Keratinocyte (primary cell): ENCODE results near the gene CNTNAP3. TPM values are rescaled to one million over a fixed set of nuclear protein-coding genes. Genes with fewer than 3 reads are reported as not detected.
"Not testable (repeated sequence)": the region's sequence is repeated elsewhere in the genome, so short reads cannot be mapped to it uniquely, and the experiment has no call there.

Experiments
- DNase-seq: peaks from one replicate; pipeline ENCODE4 v3.0.0-alpha.2; 2011; ENCODE audit warnings: low read depth, missing footprints, low spot score
- FAIRE-seq: peaks from 2 replicates; lab custom pipeline; 2011; peaks lifted over from hg19 to GRCh38; lab: Jason Lieb, UNC
- H2AFZ ChIP-seq: 2 replicates; pipeline ENCODE4 v1.6.0; 2012; ENCODE audit warnings: low read length, control low read depth, inconsistent platforms; ENCODE audit not compliant: control insufficient read depth
- H3K27ac ChIP-seq: 2 replicates; pipeline ENCODE4 v1.5.1; 2011; ENCODE audit warnings: low read length; ENCODE audit not compliant: control insufficient read depth, insufficient read depth
- H3K27me3 ChIP-seq: 3 replicates; pipeline ENCODE4 v1.6.0; 2011; ENCODE audit warnings: low read length; ENCODE audit not compliant: control insufficient read depth, insufficient read depth; ENCODE audit errors: extremely low read depth
- H3K36me3 ChIP-seq, 2 experiments: 2 replicates in 1 of 2; 3 replicates in 1 of 2; pipeline ENCODE4 v1.5.1; 2011; ENCODE audit warnings: low read length in 2 of 2, mild to moderate bottlenecking in 1 of 2; ENCODE audit not compliant: control insufficient read depth in 2 of 2, insufficient read depth in 2 of 2; ENCODE audit errors: extremely low read depth in 1 of 2
- H3K4me1 ChIP-seq: 3 replicates; pipeline ENCODE4 v1.5.1; 2011; ENCODE audit warnings: low read length; ENCODE audit not compliant: control insufficient read depth, insufficient read depth; ENCODE audit errors: extremely low read depth
- H3K4me2 ChIP-seq: 3 replicates; pipeline ENCODE4 v1.6.0; 2011; ENCODE audit warnings: low read depth, low read length; ENCODE audit not compliant: control insufficient read depth, insufficient read depth; ENCODE audit errors: extremely low read depth
- H3K4me3 ChIP-seq, 3 experiments: fragments of 200-600 bp in 1 of 3; sonication (generic) in 1 of 3; 2 replicates in 2 of 3; 3 replicates in 1 of 3; pipeline ENCODE4 v1.5.1; 2011 to 2016; ENCODE audit warnings: low read length in 3 of 3, mild to moderate bottlenecking in 3 of 3, control low read depth in 2 of 3, inconsistent platforms in 1 of 3, low read depth in 1 of 3, mixed read lengths in 1 of 3, mixed run types in 1 of 3, moderate library complexity in 1 of 3; ENCODE audit not compliant: control insufficient read depth in 2 of 3, insufficient read depth in 2 of 3; ENCODE audit errors: extremely low read depth in 1 of 3
- H3K79me2 ChIP-seq: 2 replicates; pipeline ENCODE4 v1.6.0; 2012; ENCODE audit warnings: low read length; ENCODE audit not compliant: control insufficient read depth, insufficient read depth
- H3K9ac ChIP-seq: 3 replicates; pipeline ENCODE4 v1.6.0; 2011; ENCODE audit warnings: low read length; ENCODE audit not compliant: control insufficient read depth, insufficient read depth; ENCODE audit errors: extremely low read depth
- H3K9me1 ChIP-seq: 3 replicates; pipeline ENCODE4 v1.6.0; 2011; ENCODE audit warnings: low read length; ENCODE audit not compliant: control insufficient read depth, insufficient read depth; ENCODE audit errors: extremely low read depth
- H3K9me3 ChIP-seq: 2 replicates; pipeline ENCODE4 v1.5.1; 2012; ENCODE audit warnings: low read depth, low read length; ENCODE audit not compliant: control insufficient read depth
- H4K20me1 ChIP-seq: 3 replicates; pipeline ENCODE4 v1.6.0; 2011; ENCODE audit warnings: low read length; ENCODE audit not compliant: control insufficient read depth, insufficient read depth; ENCODE audit errors: extremely low read depth
- dilution Hi-C: fragments of 300-500 bp; cut with MboI; formaldehyde crosslinking; loops from one replicate; pipeline ENCODE4 v1.7.0; 2020; ENCODE audit warnings: low sequenced_read_pairs; ENCODE audit not compliant: extremely low pct_ligation_motif_present
- polyA plus RNA-seq, 5 experiments: library from polyadenylated mRNA; depleted of rRNA in 3 of 5; stranded (reverse) in 3 of 5; stranded (forward) in 1 of 5; unstranded in 1 of 5; fragments of >200 nt; gene quantifications; 1 replicate in 1 of 5; 2 replicates in 3 of 5; 3 replicates in 1 of 5; pipeline versions ENCODE4 v1.2.1 to v1.2.3, GENCODE V29; 2011 to 2012; ENCODE audit warnings: missing spikeins in 2 of 5, low read depth in 1 of 5, low replicate concordance in 1 of 5

CNTNAP3 gene
- polyA plus RNA-seq, 1 donor (not counting 4 experiments of a cell fraction or from before 2014, with no cell fraction given) = 6.7 TPM

- H3K4me1 ChIP-seq, H3K27me3 ChIP-seq, DNase-seq, H3K4me2 ChIP-seq, H3K4me3 ChIP-seq, H2AFZ ChIP-seq, FAIRE-seq, H3K9me3 ChIP-seq, H3K27ac ChIP-seq, H3K36me3 ChIP-seq, H3K9me1 ChIP-seq, H3K79me2 ChIP-seq, H4K20me1 ChIP-seq, dilution Hi-C loops, H3K9ac ChIP-seq: not testable (repeated sequence)
These were observed 225.0 kb downstream of the CNTNAP3 start for GRCh38 chr9:39062966-39063365.

DNA sequence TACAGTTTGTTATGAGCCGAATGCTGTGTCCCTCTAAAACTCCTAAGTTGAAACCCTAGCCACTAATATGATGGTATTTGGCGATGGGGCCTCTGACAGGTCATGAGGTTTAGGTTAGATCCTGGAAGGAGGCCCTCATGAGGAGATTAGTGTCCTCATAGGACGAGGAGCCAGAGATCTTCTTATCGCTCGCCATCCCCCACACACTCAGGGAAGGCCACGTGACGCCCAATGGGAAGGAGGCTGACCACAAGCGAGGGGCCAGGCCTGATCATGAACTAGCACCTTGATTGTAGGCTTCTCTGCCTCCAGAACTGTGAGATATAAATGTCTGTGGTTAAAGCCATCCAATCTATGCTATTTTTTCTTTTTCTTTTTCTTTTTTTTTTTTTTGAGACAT lies 233.5 kb downstream of the CNTNAP3 start:
- DNase-seq, H3K9me1 ChIP-seq, H3K79me2 ChIP-seq, FAIRE-seq, H3K4me3 ChIP-seq, H3K4me2 ChIP-seq, H3K36me3 ChIP-seq, H2AFZ ChIP-seq, H3K27ac ChIP-seq, H3K4me1 ChIP-seq, H3K9ac ChIP-seq, H3K27me3 ChIP-seq, dilution Hi-C loops, H3K9me3 ChIP-seq, H4K20me1 ChIP-seq: not testable (repeated sequence)

GRCh38 chr9:39046833-39047232 lies 241.1 kb downstream of the CNTNAP3 start:
- H3K9ac ChIP-seq, H3K79me2 ChIP-seq, H3K9me3 ChIP-seq, DNase-seq, H3K4me3 ChIP-seq, H3K27me3 ChIP-seq, H3K36me3 ChIP-seq, H3K9me1 ChIP-seq, H3K4me2 ChIP-seq, FAIRE-seq, H2AFZ ChIP-seq, H3K27ac ChIP-seq, H4K20me1 ChIP-seq, H3K4me1 ChIP-seq, dilution Hi-C loops: not testable (repeated sequence)

DNA sequence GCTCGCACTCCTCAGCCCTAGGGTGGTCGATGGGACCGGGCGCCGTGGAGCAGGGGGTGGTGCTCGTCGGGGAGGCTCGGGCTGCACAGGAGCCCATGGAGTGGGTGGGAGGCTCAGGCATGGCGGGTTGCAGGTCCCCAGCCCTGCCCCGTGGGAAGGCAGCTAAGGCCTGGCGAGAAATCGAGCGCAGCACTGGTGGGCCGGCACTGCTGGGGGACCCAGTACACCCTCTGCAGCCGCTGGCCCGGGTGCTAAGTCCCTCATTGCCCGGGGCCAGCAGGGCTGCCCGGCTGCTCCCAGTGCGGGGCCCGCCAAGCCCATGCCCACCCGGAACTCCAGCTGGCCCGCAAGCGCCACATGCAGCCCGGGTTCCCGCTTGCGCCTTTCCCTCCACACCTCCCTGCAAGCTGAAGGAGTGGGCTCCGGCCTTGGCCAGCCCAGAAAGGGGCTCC lies 245.6 kb downstream of the CNTNAP3 start:
- H2AFZ ChIP-seq = not testable (repeated sequence)

GRCh38 chr9:39041774-39042173 lies 246.2 kb downstream of the CNTNAP3 start:
- H4K20me1 ChIP-seq, FAIRE-seq, H3K9ac ChIP-seq, H3K9me3 ChIP-seq, H3K9me1 ChIP-seq, H3K27ac ChIP-seq, H3K27me3 ChIP-seq, H3K4me2 ChIP-seq, H2AFZ ChIP-seq, DNase-seq, H3K4me1 ChIP-seq, H3K4me3 ChIP-seq, H3K79me2 ChIP-seq, H3K36me3 ChIP-seq, dilution Hi-C loops: not testable (repeated sequence)

More for the DNA sequence above, 245.6 kb downstream of the CNTNAP3 start:
- H3K27me3 ChIP-seq, H3K27ac ChIP-seq, H3K9ac ChIP-seq, H3K4me2 ChIP-seq, DNase-seq, FAIRE-seq, H3K9me3 ChIP-seq, H3K4me1 ChIP-seq, dilution Hi-C loops, H4K20me1 ChIP-seq, H3K79me2 ChIP-seq, H3K9me1 ChIP-seq, H3K4me3 ChIP-seq, H3K36me3 ChIP-seq: not testable (repeated sequence)
